Stimulated activated effector memory CD8-positive, alpha-beta T cell treated with anti-CD3 and anti-CD28 coated beads, Interleukin-12 subunit alpha, Interleukin-12 subunit beta, amount 100 ng/mL, for 72 hours (primary cell): ENCODE measurements around the gene CATSPERE.
"Not testable (repeated sequence)": the region's sequence is repeated elsewhere in the genome, so short reads cannot be mapped to it uniquely, and the experiment has no call there.

Experiments used
- ATAC-seq: fragments of 150-1000 bp; cut with Tn5 transposase; 2 replicates; pipeline ENCODE4 v1.10.0; 2021
- DNase-seq, 2 donors: peaks; one replicate each; pipeline ENCODE4 v3.0.0; 2021 to 2022; ENCODE audit warnings: low spot score in 2 of 2
- H3K27ac Mint-ChIP-seq: one replicate; pipeline ENCODE4 v1.8.0; 2022; ENCODE audit warnings: mild to moderate bottlenecking, mixed read lengths
- H3K36me3 Mint-ChIP-seq: one replicate; pipeline ENCODE4 v1.8.0; 2022; ENCODE audit warnings: mild to moderate bottlenecking, mixed read lengths
- H3K4me1 Mint-ChIP-seq: one replicate; pipeline ENCODE4 v1.8.0; 2022; ENCODE audit warnings: mixed read lengths
- H3K4me3 Mint-ChIP-seq: one replicate; pipeline ENCODE4 v1.8.0; 2022; ENCODE audit warnings: mild to moderate bottlenecking, mixed read lengths
- H3K9me3 Mint-ChIP-seq: one replicate; pipeline ENCODE4 v1.8.0; 2022; ENCODE audit warnings: mixed read lengths

CATSPERE gene

DNA sequence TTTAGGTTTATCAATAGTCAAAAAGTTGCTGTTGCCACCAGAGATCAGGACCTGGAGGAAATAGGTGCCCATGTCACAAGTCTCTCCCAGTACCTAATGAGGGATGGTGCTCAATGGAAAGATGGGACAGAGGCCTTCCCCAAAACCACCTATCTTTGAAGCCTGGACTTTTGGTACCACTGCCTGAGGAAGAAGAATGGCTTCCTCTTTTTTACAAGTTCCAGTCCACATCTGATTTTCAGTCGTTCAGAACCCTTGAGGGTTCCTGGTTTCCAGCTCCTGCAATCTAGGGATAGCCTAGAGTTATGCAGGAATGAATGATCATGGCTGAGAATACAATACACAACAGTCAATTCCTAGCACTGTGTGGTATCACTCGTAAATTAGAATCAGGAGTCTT is 5.7 kb downstream of the CATSPERE start:
- no peaks in the 10 kb centered on the region for H3K4me1 Mint-ChIP-seq
- no peak for DNase-seq
- H3K4me3 Mint-ChIP-seq: no peak overlapping the region
- no peak overlapping the region for H3K27ac Mint-ChIP-seq
- no peaks in the 10 kb centered on the region for H3K36me3 Mint-ChIP-seq
- no peaks in the 10 kb centered on the region for H3K9me3 Mint-ChIP-seq
- no peak for ATAC-seq

DNA sequence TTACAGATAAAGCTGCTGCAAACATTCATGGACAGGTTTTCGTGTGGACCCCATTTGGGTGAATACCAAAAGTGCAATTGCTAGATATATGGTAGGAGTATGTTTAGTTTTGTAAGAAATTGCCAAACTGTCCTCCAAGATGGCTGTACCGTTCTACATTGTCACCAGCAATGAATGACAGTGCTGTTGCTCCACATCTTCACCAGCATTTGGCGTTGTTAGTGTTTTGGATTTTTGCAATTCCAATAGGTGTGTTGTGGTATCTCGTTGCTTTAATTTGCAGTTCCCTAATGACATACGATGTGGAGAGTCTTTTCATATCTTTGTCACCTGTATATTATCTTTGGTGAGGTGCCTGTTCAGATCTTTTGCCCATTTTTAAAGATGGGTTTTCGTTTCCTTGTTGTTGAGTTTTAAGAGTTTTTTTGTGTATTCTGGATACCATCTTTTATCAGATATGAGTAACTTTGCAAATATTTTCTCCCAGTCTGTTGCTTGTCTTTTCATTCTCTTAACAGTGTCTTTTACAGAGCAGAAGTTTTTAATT is 12.1 kb downstream of the CATSPERE start:
- no peak overlapping the region for H3K4me3 Mint-ChIP-seq
- no peak for DNase-seq
- H3K36me3 Mint-ChIP-seq: no peaks in the 10 kb centered on the region
- ATAC-seq: no peak
- H3K9me3 Mint-ChIP-seq: no peaks in the 10 kb centered on the region
- H3K4me1 Mint-ChIP-seq: no peaks in the 10 kb centered on the region
- no peak overlapping the region for H3K27ac Mint-ChIP-seq

DNA sequence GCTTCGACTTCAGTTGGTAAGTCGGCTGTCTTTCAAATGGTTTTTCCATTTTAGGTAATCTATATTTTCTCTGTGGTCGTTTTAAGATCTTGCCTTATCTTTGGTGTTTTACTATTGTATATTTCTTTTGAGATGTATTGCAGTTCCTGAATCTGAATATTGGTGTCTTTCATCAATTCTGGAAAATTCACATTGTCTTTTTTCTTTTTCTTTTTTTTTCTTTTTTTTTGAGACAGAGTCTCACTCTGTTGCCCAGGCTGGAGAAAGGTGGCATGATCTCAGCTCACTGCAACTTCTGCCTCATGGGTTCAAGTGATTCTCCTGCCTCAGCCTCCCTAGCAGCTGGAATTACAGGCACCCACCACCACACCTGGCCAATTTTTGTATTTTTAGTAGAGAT is 23.9 kb downstream of the CATSPERE start:
- not testable (repeated sequence) for DNase-seq, H3K9me3 Mint-ChIP-seq, H3K36me3 Mint-ChIP-seq, H3K27ac Mint-ChIP-seq, ATAC-seq, H3K4me1 Mint-ChIP-seq, H3K4me3 Mint-ChIP-seq

DNA sequence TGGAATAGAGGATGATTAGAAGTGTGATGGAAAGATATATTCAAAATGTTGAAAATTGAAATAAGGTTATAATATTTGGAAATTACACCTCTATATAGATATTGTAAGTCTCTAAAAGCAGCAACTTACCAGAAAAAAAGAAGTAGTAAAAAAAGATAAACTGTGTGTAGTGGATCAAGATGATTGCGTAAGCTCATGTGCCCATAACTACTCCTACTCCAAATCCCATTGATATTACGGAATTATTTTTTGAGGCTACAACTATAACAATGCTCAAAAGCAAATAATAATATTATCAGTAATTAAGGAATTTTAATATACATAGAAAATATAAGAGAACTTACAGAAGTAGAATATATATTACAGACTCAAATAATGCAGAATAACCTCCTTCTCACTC is 33.6 kb downstream of the CATSPERE start:
- ATAC-seq (no peak), DNase-seq (no peak)
- H3K9me3 Mint-ChIP-seq: no peaks in the 10 kb centered on the region
- H3K27ac Mint-ChIP-seq: no peak overlapping the region
- H3K36me3 Mint-ChIP-seq: no peaks in the 10 kb centered on the region
- no peak overlapping the region for H3K4me3 Mint-ChIP-seq
- no peaks in the 10 kb centered on the region for H3K4me1 Mint-ChIP-seq

DNA sequence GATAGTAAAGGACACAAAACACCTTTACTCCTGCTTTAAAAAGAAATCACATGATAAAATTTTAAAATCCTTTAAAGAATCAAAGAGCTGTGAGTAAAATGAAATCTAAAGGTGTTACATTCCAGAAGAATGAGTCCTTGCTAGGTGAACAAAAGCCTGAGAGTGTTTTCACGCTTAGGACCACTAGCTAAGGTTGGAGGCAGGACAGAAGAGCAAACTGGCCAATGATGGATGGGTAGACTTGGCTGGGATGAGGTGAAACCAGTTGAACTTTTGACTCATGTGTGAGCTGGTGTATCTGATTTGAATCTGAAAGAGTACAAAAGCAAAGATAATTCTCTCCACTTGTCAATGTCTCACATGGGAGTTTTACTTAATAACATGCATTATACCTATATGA is 35.1 kb downstream of the CATSPERE start:
- Mint-ChIP-seq H3K4me1 (no peaks in the 10 kb centered on the region), H3K27ac (no peak overlapping the region), H3K36me3 (no peaks in the 10 kb centered on the region), H3K9me3 (peaks cover 4% of the 10 kb centered on the region), H3K4me3 (no peak overlapping the region)
- ATAC-seq: no peak
- DNase-seq: no peak

DNA sequence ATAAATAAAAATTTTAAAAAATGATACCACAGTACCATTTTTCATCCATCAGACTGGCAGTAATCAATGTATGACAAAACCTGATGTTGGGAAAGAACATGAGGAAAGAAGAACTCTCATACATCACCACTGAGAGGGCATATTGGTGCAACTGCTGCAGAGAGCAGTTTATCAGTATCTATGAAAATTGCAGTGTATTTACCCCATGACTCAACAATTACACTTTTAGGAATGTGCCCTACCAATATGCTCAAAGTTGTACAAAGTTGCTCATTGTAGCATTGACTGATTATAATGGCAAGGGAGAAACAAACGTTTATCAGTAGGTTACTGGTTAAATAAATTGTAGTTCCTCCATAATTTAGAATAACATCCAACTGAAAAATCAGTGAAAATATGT is 36.7 kb downstream of the CATSPERE start:
- Mint-ChIP-seq H3K36me3 (no peaks in the 10 kb centered on the region), H3K27ac (no peak overlapping the region), H3K4me1 (no peaks in the 10 kb centered on the region), H3K9me3 (peaks cover 4% of the 10 kb centered on the region), H3K4me3 (no peak overlapping the region)
- ATAC-seq (no peak), DNase-seq (no peak)

DNA sequence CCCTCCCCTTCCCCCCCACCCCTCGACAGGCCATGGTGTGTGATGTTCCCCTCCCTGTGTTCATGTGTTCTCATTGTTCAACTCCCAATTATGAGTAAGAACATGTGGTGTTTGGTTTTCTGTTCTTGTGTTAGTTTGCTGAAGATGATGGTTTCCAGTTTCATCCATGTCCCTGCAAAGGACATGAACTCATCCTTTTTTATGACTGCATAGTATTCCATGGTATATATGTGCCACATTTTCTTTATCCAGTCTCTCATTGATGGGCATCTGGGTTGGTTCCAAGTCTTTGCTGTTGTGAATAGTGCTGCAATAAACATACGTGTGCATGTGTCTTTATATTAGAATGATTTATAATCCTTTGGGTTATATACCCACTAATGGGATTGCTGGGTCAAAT is 38.4 kb downstream of the CATSPERE start:
- not testable (repeated sequence) for ATAC-seq, DNase-seq, H3K36me3 Mint-ChIP-seq, H3K9me3 Mint-ChIP-seq, H3K27ac Mint-ChIP-seq, H3K4me3 Mint-ChIP-seq, H3K4me1 Mint-ChIP-seq

DNA sequence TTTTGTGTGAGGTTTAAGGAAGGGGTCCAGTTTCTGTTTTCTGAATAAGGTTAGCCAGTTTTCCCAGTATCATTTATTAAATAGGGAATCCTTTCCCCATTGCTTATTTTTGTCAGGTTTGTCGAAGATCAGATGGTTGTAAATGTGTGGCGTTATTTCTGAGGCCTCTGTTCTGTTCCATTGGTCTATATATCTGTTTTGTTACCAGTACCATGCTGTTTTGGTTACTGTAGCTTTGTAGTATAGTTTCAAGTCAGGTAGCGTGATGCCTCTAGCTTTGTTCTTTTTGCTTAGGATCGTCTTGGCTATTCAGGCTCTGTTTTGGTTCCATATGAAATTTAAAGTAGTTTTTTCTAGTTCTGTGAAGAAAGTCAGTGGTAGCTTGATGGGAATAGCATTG is 39.4 kb downstream of the CATSPERE start:
- not testable (repeated sequence) for H3K4me1 Mint-ChIP-seq, H3K9me3 Mint-ChIP-seq, ATAC-seq, H3K27ac Mint-ChIP-seq, H3K4me3 Mint-ChIP-seq, DNase-seq, H3K36me3 Mint-ChIP-seq

DNA sequence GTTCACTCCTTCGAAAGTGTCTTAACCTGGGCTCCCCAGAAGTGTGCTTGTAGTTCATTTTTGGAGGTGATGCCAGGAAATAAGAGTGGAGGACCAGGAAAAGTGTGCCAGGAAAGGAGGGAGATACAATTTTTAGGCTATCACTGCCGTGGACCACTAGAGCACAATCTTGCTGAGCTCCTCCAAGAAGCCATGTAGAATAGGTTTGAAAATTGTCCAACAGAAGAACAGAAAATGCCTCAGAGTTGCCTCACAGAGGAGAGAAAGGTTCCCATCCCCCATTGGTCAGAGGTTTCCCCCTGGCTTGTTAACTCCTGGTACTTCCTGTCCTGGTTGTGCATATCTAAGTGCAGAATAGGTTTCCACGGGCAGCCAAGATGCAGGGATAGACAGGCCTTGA is 41.6 kb downstream of the CATSPERE start:
- Mint-ChIP-seq H3K4me3 (no peak overlapping the region), H3K4me1 (no peaks in the 10 kb centered on the region), H3K36me3 (no peaks in the 10 kb centered on the region), H3K9me3 (peaks cover 10% of the 10 kb centered on the region), H3K27ac (no peak overlapping the region)
- DNase-seq (no peak), ATAC-seq (no peak)

DNA sequence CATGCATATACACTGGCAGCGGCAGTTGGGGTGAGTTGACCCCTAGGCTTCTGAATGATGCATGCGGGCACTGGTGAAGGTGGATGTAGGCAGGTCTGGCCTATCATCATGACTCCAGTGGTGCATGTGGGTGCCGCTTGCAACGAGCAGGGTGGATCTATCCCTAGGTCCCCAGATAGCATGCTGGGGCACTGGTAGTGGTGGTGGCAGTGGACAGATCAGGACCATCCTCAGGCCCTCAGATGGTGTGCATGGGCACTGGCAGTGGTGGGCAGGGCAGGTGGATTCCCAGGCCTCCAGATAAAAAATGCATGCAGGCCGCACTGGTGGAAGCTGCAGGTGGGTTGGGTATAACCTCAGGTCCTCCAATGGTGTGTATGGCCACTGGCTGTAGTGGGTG is 52.4 kb downstream of the CATSPERE start:
- Mint-ChIP-seq H3K36me3 (no peaks in the 10 kb centered on the region), H3K27ac (no peak overlapping the region), H3K4me3 (no peak overlapping the region), H3K9me3 (peaks cover 15% of the 10 kb centered on the region), H3K4me1 (no peaks in the 10 kb centered on the region)
- ATAC-seq: no peak
- no peak for DNase-seq

DNA sequence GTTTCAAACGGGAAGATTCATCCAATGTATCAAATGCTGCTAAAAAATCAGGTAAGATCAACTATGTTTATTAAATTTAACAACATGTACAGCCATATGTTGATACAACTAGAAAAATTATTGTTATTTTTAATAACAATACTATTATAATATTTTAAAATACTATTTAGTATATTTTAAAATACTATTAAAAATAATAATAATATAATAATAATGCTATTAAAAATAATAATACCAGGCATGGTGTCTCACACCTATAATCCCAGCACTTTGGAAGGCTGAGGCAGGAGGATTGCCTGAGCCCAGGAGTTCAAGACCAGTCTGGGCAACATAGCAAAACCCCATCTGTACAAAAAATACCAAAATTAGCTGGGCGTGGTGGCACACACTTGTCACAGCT is 54.6 kb downstream of the CATSPERE start:
- no peaks in the 10 kb centered on the region for H3K36me3 Mint-ChIP-seq
- no peak overlapping the region for H3K4me3 Mint-ChIP-seq
- H3K27ac Mint-ChIP-seq: no peak overlapping the region
- no peaks in the 10 kb centered on the region for H3K4me1 Mint-ChIP-seq
- ATAC-seq (no peak), DNase-seq (no peak)
- H3K9me3 Mint-ChIP-seq: peaks cover 10% of the 10 kb centered on the region

DNA sequence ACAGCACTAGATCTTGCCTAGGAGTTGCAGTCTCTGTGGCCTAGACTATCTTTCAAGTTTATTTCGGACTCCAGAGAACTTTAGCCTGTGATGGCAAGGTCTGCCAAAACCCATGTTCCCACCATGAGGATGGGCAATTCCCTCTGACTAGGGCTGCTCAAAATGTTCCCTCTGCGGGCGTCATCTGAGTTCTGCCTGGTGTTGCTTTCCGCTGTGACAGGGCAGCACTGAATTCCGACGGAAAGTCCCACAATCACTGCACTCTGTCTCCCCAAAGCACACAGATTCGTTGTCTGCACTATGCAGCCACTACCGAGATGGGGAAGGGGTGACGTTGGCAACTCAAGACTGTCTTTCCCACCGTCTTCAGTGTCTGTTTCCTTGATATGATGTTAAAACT is 75.2 kb downstream of the CATSPERE start:
- peaks cover 5% of the 10 kb centered on the region for H3K9me3 Mint-ChIP-seq

DNA sequence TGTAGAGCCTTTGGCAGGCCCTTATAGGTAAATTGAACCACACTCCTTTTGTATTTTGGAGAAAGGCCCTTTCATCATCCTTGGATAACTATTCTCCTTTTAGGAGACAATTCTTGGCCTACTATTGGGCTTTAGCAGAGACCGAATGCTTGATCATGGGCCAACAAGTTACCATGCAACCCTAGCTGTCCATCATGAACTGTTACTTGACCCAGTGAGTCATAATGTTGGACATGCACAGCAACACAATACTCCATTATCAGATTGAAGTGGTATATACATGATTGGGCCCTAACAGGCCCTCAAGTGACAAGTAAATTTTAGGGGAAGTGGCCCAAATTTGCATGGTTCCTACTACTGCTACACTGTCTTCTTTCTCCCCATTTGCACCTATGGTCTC is 84.4 kb downstream of the CATSPERE start:
- Mint-ChIP-seq H3K27ac (no peak overlapping the region), H3K4me3 (no peak overlapping the region), H3K9me3 (peaks cover 15% of the 10 kb centered on the region), H3K4me1 (no peaks in the 10 kb centered on the region), H3K36me3 (no peaks in the 10 kb centered on the region)
- ATAC-seq: no peak
- no peak for DNase-seq

More for the DNA sequence above, 75.2 kb downstream of the CATSPERE start:
- H3K4me1 Mint-ChIP-seq: no peaks in the 10 kb centered on the region
- no peaks in the 10 kb centered on the region for H3K36me3 Mint-ChIP-seq
- H3K4me3 Mint-ChIP-seq: no peak overlapping the region
- H3K27ac Mint-ChIP-seq: no peak overlapping the region
- DNase-seq: no peak
- ATAC-seq: no peak

DNA sequence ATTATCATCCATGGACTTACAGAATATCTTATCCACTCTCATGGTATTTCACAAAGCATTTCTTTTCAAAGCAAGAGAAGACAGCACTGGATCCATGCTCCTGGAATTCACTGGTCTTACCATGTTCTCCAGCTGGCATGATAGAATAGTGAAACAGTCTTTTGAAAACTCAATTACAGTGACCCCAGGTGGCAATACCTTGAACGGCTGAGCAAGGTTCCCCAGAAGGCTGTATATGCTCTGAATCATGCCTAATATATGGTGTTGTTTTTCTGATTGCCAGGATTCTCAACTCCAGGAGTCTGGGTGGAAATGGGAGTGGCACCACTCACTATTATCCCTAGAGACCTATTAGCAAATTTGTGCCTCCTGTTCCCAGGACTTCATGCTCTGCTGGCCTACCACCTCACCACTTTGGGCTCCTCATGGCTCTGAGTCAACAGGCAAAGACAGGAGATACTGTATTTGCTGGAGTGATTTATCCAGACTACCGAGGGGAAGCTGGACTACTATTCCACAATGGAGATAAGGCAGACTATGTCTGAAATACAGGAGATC is 87.6 kb downstream of the CATSPERE start:
- ATAC-seq: no peak
- H3K4me3 Mint-ChIP-seq: no peak overlapping the region
- no peak for DNase-seq
- no peak overlapping the region for H3K27ac Mint-ChIP-seq
- peaks cover 13% of the 10 kb centered on the region for H3K9me3 Mint-ChIP-seq
- no peaks in the 10 kb centered on the region for H3K36me3 Mint-ChIP-seq
- H3K4me1 Mint-ChIP-seq: no peaks in the 10 kb centered on the region

DNA sequence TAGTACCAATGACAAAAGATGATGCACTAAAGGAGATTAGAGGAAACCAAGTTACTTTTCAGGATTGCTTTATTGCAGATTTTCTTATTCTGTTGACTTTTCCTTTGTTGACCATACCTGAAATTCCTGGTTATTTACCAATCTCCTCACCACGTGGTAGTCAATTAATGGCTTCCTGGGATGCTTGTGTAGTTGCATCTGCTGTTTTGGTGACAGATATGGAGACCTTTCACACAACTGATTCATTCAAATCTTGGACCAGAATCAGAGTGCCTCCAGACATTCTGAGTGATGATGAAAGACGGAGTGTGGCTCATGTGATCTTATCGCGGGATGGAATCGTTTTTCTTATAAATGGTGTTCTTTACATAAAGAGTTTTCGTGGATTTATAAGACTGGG is 91.3 kb downstream of the CATSPERE start:
- Mint-ChIP-seq H3K4me3 (no peak overlapping the region), H3K36me3 (no peaks in the 10 kb centered on the region), H3K4me1 (no peaks in the 10 kb centered on the region), H3K27ac (no peak overlapping the region), H3K9me3 (peaks cover 12% of the 10 kb centered on the region)
- no peak for ATAC-seq
- DNase-seq: no peak

DNA sequence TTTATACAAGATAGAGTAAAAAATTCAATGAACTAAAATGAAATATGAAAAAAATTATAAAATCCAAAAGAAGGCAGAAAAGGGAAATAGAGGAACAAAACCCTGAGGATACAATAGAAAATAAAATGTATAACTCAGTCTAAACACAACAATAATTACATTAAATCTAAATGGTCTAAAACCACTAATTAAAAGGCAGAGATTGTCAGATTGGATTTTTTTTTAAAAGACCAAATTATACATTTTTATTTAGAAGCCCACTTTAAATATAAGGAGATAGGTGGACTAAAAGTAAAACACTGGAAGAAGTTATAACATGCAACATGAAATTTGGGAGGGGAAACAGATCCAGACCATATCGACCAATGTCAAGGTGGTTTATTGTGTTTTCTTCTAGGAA is 95.2 kb downstream of the CATSPERE start:
- no peak overlapping the region for H3K27ac Mint-ChIP-seq

DNA sequence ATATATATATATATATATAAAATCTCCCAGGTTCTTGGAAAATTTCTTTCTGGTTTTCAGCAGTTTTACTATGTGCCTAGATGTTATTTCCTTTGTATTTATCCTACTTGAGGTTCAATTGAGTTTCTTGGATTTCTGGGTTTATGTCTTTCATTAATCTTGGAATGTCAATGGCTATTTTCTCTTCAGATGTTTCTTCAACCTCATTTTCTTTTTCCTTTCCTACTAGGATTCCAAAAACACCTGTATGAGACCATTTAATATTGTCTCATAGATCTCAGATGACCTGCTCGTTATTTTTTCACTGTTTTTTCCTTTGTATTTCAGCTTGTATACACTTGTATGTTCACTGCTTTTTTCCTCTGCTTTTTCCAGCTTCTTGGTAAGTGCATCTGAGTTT is 96.5 kb downstream of the CATSPERE start:
- DNase-seq (no peak), ATAC-seq (no peak)
- no peak overlapping the region for H3K27ac Mint-ChIP-seq
- peaks cover 13% of the 10 kb centered on the region for H3K9me3 Mint-ChIP-seq
- H3K36me3 Mint-ChIP-seq: no peaks in the 10 kb centered on the region
- no peaks in the 10 kb centered on the region for H3K4me1 Mint-ChIP-seq
- no peak overlapping the region for H3K4me3 Mint-ChIP-seq

More for the DNA sequence above, 95.2 kb downstream of the CATSPERE start:
- ATAC-seq: no peak
- Mint-ChIP-seq H3K9me3 (peaks cover 13% of the 10 kb centered on the region), H3K4me3 (no peak overlapping the region), H3K36me3 (no peaks in the 10 kb centered on the region), H3K4me1 (no peaks in the 10 kb centered on the region)
- DNase-seq: no peak
